ENCODE results near the gene SLC22A31. TPM values are rescaled to one million over a fixed set of nuclear protein-coding genes. Genes with fewer than 3 reads are reported as not detected.

Gene SLC22A31
- total RNA-seq, 4 donors from 2014 or later = 0.97 to 2.2 (median 1.7) TPM

- DNase-seq (ENCODE audit: low spot score in 2 of 2) = no peak
- intact Hi-C loops (cut with DNase I; ENCODE audit: low total_unique reads) = loop anchor here (5.0 kb wide), 1 partner anchor 463 kb away; no protein-coding TSS in a partner anchor
- TF ChIP-seq CTCF (IDR thresholded peaks at IDR 0.05) = no peak
- no peak for TF ChIP-seq POLR2A (IDR thresholded peaks at IDR 0.05)
- no peak overlapping the region for H3K4me3 ChIP-seq (ENCODE audit: low read depth, poor library complexity, severe bottlenecking)
- WGBS, 2 donors = 75 to 76% methylated on average over 11 of the region's 11 CpGs
Observed at GRCh38 chr16:89210165-89210903, 10.0 kb upstream of the SLC22A31 start.

- WGBS, 2 donors = 68 to 70% methylated on average over 15 of the region's 15 CpGs
- no peak overlapping the region for H3K4me3 ChIP-seq (ENCODE audit: low read depth, poor library complexity, severe bottlenecking)
- TF ChIP-seq POLR2A (IDR thresholded peaks at IDR 0.05) = no peak
- TF ChIP-seq CTCF (IDR thresholded peaks at IDR 0.05) = no peak
- intact Hi-C loops (cut with DNase I; ENCODE audit: low total_unique reads) = loop anchor here (5.0 kb wide), 1 partner anchor 462 kb away; no protein-coding TSS in a partner anchor
- DNase-seq (ENCODE audit: low spot score in 2 of 2) = no peak
Observed at GRCh38 chr16:89209522-89210044, 9.2 kb upstream of the SLC22A31 start.

GRCh38 chr16:89207993-89208392 lies 7.7 kb upstream of the SLC22A31 start:
- no peak overlapping the region for H3K4me3 ChIP-seq (ENCODE audit: low read depth, poor library complexity, severe bottlenecking)
- TF ChIP-seq CTCF (IDR thresholded peaks at IDR 0.05) (no peak), POLR2A (IDR thresholded peaks at IDR 0.05) (no peak)
- WGBS, 2 donors = 95% methylated on average over 4 of the region's 4 CpGs
- intact Hi-C loops (cut with DNase I; ENCODE audit: low total_unique reads) = no loop called here
- no peak for DNase-seq (ENCODE audit: low spot score in 2 of 2)

- DNase-seq (ENCODE audit: low spot score in 2 of 2) = no peak
Observed at GRCh38 chr16:89202422-89203215, 2.3 kb upstream of the SLC22A31 start.

More at GRCh38 chr16:89202422-89203215, 2.3 kb upstream of the SLC22A31 start:
- intact Hi-C loops (cut with DNase I; ENCODE audit: low total_unique reads) = no loop called here
- TF ChIP-seq POLR2A (IDR thresholded peaks at IDR 0.05) (no peak), CTCF (IDR thresholded peaks at IDR 0.05) (no peak)
- no peak overlapping the region for H3K4me3 ChIP-seq (ENCODE audit: low read depth, poor library complexity, severe bottlenecking)
- whole genome bisulfite sequencing, 2 donors = 46 to 47% methylated on average over 49 of the region's 49 CpGs

Data from lower leg skin (tissue), 4 donors.